Measurements from ENCODE around the gene VAPB.

DNA sequence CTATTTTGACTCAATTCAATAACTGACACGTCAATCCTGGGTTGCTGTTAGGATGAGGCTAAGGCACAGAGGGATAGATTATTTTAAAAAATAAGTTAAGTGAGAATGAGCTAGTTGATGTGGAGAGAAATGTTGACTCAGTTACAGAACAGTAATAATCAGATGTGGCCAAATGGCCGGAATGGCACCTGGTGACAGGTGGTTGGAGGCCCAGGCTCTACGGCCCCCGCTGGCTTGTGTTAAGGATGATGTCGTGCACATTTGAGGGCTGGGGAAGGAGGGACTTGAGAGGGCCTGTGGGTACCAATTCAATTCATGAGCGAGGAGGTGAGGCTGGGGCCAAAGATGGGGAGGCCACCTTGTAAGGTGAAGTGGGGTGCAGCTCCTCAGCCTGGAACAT is 94.4 kb downstream of the VAPB start:
- TF ChIP-seq SCRT2 (tag by site-specific recombination; IDR thresholded peaks at IDR 0.05): no peak
- TF ChIP-seq, protein P1, sequence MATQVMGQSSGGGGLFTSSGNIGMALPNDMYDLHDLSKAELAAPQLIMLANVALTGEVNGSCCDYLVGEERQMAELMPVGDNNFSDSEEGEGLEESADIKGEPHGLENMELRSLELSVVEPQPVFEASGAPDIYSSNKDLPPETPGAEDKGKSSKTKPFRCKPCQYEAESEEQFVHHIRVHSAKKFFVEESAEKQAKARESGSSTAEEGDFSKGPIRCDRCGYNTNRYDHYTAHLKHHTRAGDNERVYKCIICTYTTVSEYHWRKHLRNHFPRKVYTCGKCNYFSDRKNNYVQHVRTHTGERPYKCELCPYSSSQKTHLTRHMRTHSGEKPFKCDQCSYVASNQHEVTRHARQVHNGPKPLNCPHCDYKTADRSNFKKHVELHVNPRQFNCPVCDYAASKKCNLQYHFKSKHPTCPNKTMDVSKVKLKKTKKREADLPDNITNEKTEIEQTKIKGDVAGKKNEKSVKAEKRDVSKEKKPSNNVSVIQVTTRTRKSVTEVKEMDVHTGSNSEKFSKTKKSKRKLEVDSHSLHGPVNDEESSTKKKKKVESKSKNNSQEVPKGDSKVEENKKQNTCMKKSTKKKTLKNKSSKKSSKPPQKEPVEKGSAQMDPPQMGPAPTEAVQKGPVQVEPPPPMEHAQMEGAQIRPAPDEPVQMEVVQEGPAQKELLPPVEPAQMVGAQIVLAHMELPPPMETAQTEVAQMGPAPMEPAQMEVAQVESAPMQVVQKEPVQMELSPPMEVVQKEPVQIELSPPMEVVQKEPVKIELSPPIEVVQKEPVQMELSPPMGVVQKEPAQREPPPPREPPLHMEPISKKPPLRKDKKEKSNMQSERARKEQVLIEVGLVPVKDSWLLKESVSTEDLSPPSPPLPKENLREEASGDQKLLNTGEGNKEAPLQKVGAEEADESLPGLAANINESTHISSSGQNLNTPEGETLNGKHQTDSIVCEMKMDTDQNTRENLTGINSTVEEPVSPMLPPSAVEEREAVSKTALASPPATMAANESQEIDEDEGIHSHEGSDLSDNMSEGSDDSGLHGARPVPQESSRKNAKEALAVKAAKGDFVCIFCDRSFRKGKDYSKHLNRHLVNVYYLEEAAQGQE (tag by site-specific recombination; IDR thresholded peaks at IDR 0.05): no peak
- TF ChIP-seq ZNF560 (tag by site-specific recombination; IDR thresholded peaks at IDR 0.05; ENCODE audit: borderline replicate concordance): no peak
- no peak for TF ChIP-seq GLI4 (tag by site-specific recombination; IDR thresholded peaks at IDR 0.05)
- no peak for TF ChIP-seq ZNF521 (tag by site-specific recombination; IDR thresholded peaks at IDR 0.05)

Measured in HEK293 (cell line).